T-helper 2 cell treated with Interferon-gamma antibody and Interleukin-4, amounts not matched to agents 5 μg/mL and 100 μg/mL, for 36 hours (primary cell): ENCODE data around the gene OXSR1.
A peak's percentile ranks its signal among the peaks of the same experiment; 100 is the strongest.

ENCODE experiments used
- DNase-seq: peaks from one replicate; pipeline ENCODE4 v3.0.0; 2021; ENCODE audit warnings: low spot score
- H3K27ac Mint-ChIP-seq: one replicate; pipeline ENCODE4 v1.8.0; 2021; ENCODE audit warnings: mild to moderate bottlenecking, mixed read lengths
- H3K27me3 Mint-ChIP-seq: one replicate; pipeline ENCODE4 v1.8.0; 2021; ENCODE audit warnings: low read depth, mixed read lengths
- H3K36me3 Mint-ChIP-seq: one replicate; pipeline ENCODE4 v1.8.0; 2021; ENCODE audit warnings: low read depth, mixed read lengths
- H3K4me1 Mint-ChIP-seq: one replicate; pipeline ENCODE4 v1.8.0; 2021; ENCODE audit warnings: low read depth, mixed read lengths
- H3K4me3 Mint-ChIP-seq: one replicate; pipeline ENCODE4 v1.8.0; 2022; ENCODE audit warnings: mild to moderate bottlenecking, moderate library complexity, mixed read lengths
- H3K9me3 Mint-ChIP-seq: one replicate; pipeline ENCODE4 v1.8.0; 2021; ENCODE audit warnings: mixed read lengths

Gene OXSR1

GRCh38 chr3:38146504-38146903 lies 18.8 kb upstream of the OXSR1 start:
- Mint-ChIP-seq H3K4me3 (no peak overlapping the region), H3K9me3 (peaks cover 32% of the 10 kb centered on the region), H3K4me1 (peaks cover 21% of the 10 kb centered on the region)

GRCh38 chr3:38147421-38147820 lies 17.9 kb upstream of the OXSR1 start:
- no peak for DNase-seq
- no peak overlapping the region for H3K27ac Mint-ChIP-seq
- H3K9me3 Mint-ChIP-seq: peaks cover 37% of the 10 kb centered on the region
- H3K36me3 Mint-ChIP-seq: peaks cover 16% of the 10 kb centered on the region
- H3K4me3 Mint-ChIP-seq: no peak overlapping the region
- H3K4me1 Mint-ChIP-seq: peaks cover 26% of the 10 kb centered on the region
- peaks cover 9% of the 10 kb centered on the region for H3K27me3 Mint-ChIP-seq

More at GRCh38 chr3:38146504-38146903, 18.8 kb upstream of the OXSR1 start:
- no peak overlapping the region for H3K27ac Mint-ChIP-seq
- H3K36me3 Mint-ChIP-seq: peaks cover 23% of the 10 kb centered on the region
- no peak for DNase-seq
- peaks cover 9% of the 10 kb centered on the region for H3K27me3 Mint-ChIP-seq

GRCh38 chr3:38148311-38148882 lies 16.9 kb upstream of the OXSR1 start:
- Mint-ChIP-seq H3K4me3 (no peak overlapping the region), H3K27ac (no peak overlapping the region), H3K9me3 (peaks cover 37% of the 10 kb centered on the region), H3K36me3 (peaks cover 12% of the 10 kb centered on the region), H3K4me1 (peaks cover 30% of the 10 kb centered on the region), H3K27me3 (peaks cover 9% of the 10 kb centered on the region)
- no peak for DNase-seq

GRCh38 chr3:38149708-38150107 lies 15.6 kb upstream of the OXSR1 start:
- peaks cover 12% of the 10 kb centered on the region for H3K36me3 Mint-ChIP-seq
- H3K4me3 Mint-ChIP-seq: peak overlapping the region; percentile 0
- no peak for DNase-seq
- peaks cover 37% of the 10 kb centered on the region for H3K9me3 Mint-ChIP-seq
- H3K27me3 Mint-ChIP-seq: peaks cover 9% of the 10 kb centered on the region
- peaks cover 32% of the 10 kb centered on the region for H3K4me1 Mint-ChIP-seq
- peak overlapping the region; percentile 46 for H3K27ac Mint-ChIP-seq

- DNase-seq: no peak
- Mint-ChIP-seq H3K9me3 (peaks cover 30% of the 10 kb centered on the region), H3K36me3 (peaks cover 12% of the 10 kb centered on the region), H3K27ac (peak overlapping the region; percentile 92), H3K4me1 (peaks cover 33% of the 10 kb centered on the region), H3K4me3 (peak overlapping the region; percentile 55), H3K27me3 (peaks cover 4% of the 10 kb centered on the region)
These were observed 14.4 kb upstream of the OXSR1 start for GRCh38 chr3:38150780-38151528.

- peak; percentile 10 for DNase-seq
- H3K36me3 Mint-ChIP-seq: peaks cover 6% of the 10 kb centered on the region
- H3K27ac Mint-ChIP-seq: peak overlapping the region; percentile 92
- no peaks in the 10 kb centered on the region for H3K27me3 Mint-ChIP-seq
- peaks cover 22% of the 10 kb centered on the region for H3K9me3 Mint-ChIP-seq
- H3K4me1 Mint-ChIP-seq: peaks cover 33% of the 10 kb centered on the region
- H3K4me3 Mint-ChIP-seq: peak overlapping the region; percentile 55
These were observed 13.6 kb upstream of the OXSR1 start for GRCh38 chr3:38151667-38152265.

- Mint-ChIP-seq H3K36me3 (peaks cover 2% of the 10 kb centered on the region), H3K4me3 (no peak overlapping the region), H3K27me3 (no peaks in the 10 kb centered on the region), H3K9me3 (peaks cover 14% of the 10 kb centered on the region), H3K27ac (peak overlapping the region; percentile 53), H3K4me1 (peaks cover 32% of the 10 kb centered on the region)
- peak; percentile 3 for DNase-seq
These were observed 12.7 kb upstream of the OXSR1 start for GRCh38 chr3:38152609-38153008.

GRCh38 chr3:38153221-38153620 lies 12.1 kb upstream of the OXSR1 start:
- Mint-ChIP-seq H3K4me1 (peaks cover 31% of the 10 kb centered on the region), H3K9me3 (peaks cover 10% of the 10 kb centered on the region), H3K27me3 (no peaks in the 10 kb centered on the region), H3K4me3 (no peak overlapping the region), H3K36me3 (no peaks in the 10 kb centered on the region), H3K27ac (peak overlapping the region; percentile 38)
- no peak for DNase-seq

GRCh38 chr3:38154033-38154494 lies 11.3 kb upstream of the OXSR1 start:
- H3K4me1 Mint-ChIP-seq: peaks cover 31% of the 10 kb centered on the region
- no peak overlapping the region for H3K27ac Mint-ChIP-seq
- H3K36me3 Mint-ChIP-seq: no peaks in the 10 kb centered on the region
- no peak for DNase-seq
- peaks cover 10% of the 10 kb centered on the region for H3K9me3 Mint-ChIP-seq
- no peak overlapping the region for H3K4me3 Mint-ChIP-seq
- no peaks in the 10 kb centered on the region for H3K27me3 Mint-ChIP-seq

- Mint-ChIP-seq H3K4me1 (peaks cover 27% of the 10 kb centered on the region), H3K27ac (no peak overlapping the region), H3K4me3 (no peak overlapping the region), H3K27me3 (no peaks in the 10 kb centered on the region), H3K36me3 (no peaks in the 10 kb centered on the region), H3K9me3 (peaks cover 10% of the 10 kb centered on the region)
- no peak for DNase-seq
These were observed 10.6 kb upstream of the OXSR1 start for GRCh38 chr3:38154625-38155255.

- no peak for DNase-seq
- no peak overlapping the region for H3K4me3 Mint-ChIP-seq
- peaks cover 22% of the 10 kb centered on the region for H3K4me1 Mint-ChIP-seq
- no peaks in the 10 kb centered on the region for H3K36me3 Mint-ChIP-seq
- no peak overlapping the region for H3K27ac Mint-ChIP-seq
- peaks cover 2% of the 10 kb centered on the region for H3K27me3 Mint-ChIP-seq
- peaks cover 8% of the 10 kb centered on the region for H3K9me3 Mint-ChIP-seq
These were observed 9.5 kb upstream of the OXSR1 start for GRCh38 chr3:38155825-38156224.

- DNase-seq: no peak
- H3K4me1 Mint-ChIP-seq: peaks cover 10% of the 10 kb centered on the region
- no peak overlapping the region for H3K27ac Mint-ChIP-seq
- H3K27me3 Mint-ChIP-seq: peaks cover 2% of the 10 kb centered on the region
- H3K4me3 Mint-ChIP-seq: no peak overlapping the region
- H3K9me3 Mint-ChIP-seq: no peaks in the 10 kb centered on the region
- H3K36me3 Mint-ChIP-seq: no peaks in the 10 kb centered on the region
These were observed 8.2 kb upstream of the OXSR1 start for GRCh38 chr3:38157117-38157516.

GRCh38 chr3:38157595-38157994 lies 7.7 kb upstream of the OXSR1 start:
- no peak for DNase-seq
- Mint-ChIP-seq H3K36me3 (no peaks in the 10 kb centered on the region), H3K27ac (no peak overlapping the region), H3K4me1 (peaks cover 8% of the 10 kb centered on the region), H3K4me3 (no peak overlapping the region), H3K27me3 (peaks cover 2% of the 10 kb centered on the region), H3K9me3 (no peaks in the 10 kb centered on the region)

- Mint-ChIP-seq H3K4me3 (no peak overlapping the region), H3K9me3 (no peaks in the 10 kb centered on the region), H3K4me1 (peaks cover 11% of the 10 kb centered on the region), H3K27me3 (peaks cover 2% of the 10 kb centered on the region), H3K36me3 (no peaks in the 10 kb centered on the region), H3K27ac (no peak overlapping the region)
- DNase-seq: no peak
These were observed 6.9 kb upstream of the OXSR1 start for GRCh38 chr3:38158472-38158871.
